Upper lobe of left lung (tissue), 6 donors: ENCODE data around the gene MSH3. TPM values are rescaled to one million over a fixed set of nuclear protein-coding genes. Genes with fewer than 3 reads are reported as not detected.
A peak's percentile ranks its signal among the peaks of the same experiment; 100 is the strongest.

Experiments
- ATAC-seq, 2 donors: fragments of 200-7000 bp; cut with Tn5 transposase; one replicate each; pipeline ENCODE4 v1.9.1; 2022; ENCODE audit warnings: mild to moderate bottlenecking in 2 of 2, moderate library complexity in 2 of 2; ENCODE audit not compliant: low FRiP score in 2 of 2
- DNase-seq, 2 donors: peaks; one replicate each; pipeline ENCODE4 v3.0.0-alpha.2; 2019 to 2020
- H3K27ac ChIP-seq, 4 donors: fragments of 200-600 bp; sonication (generic); one replicate each; pipeline ENCODE4 v1.5.1; 2016 to 2019
- H3K27me3 ChIP-seq, 4 donors: fragments of 200-600 bp; sonication (generic); one replicate each; pipeline ENCODE4 v1.5.1; 2017 to 2019
- H3K36me3 ChIP-seq, 4 donors: fragments of 200-600 bp; sonication (generic); one replicate each; pipeline ENCODE4 v1.5.1; 2016 to 2019
- H3K4me1 ChIP-seq, 4 donors: fragments of 200-600 bp; sonication (generic); one replicate each; pipeline ENCODE4 v1.5.1; 2018 to 2019
- H3K4me3 ChIP-seq, 4 donors: fragments of 200-600 bp; sonication (generic); one replicate each; pipeline ENCODE4 v1.5.1; 2017 to 2019; ENCODE audit warnings: mild to moderate bottlenecking in 2 of 4, moderate library complexity in 1 of 4
- H3K9me3 ChIP-seq, 4 donors: fragments of 200-600 bp; sonication (generic); one replicate each; pipeline ENCODE4 v1.5.1; 2018 to 2019
- CTCF ChIP-seq, 6 experiments: fragments of 450-650 bp in 4 of 6; fragments of 200-600 bp in 2 of 6; sonication (generic) in 2 of 6; IDR thresholded peaks; one replicate each; pipeline ENCODE4 v1.5.1; 2016 to 2019; ENCODE audit warnings: antibody characterized with exemption in 6 of 6
- EP300 ChIP-seq, 4 donors: sonication (generic); formaldehyde crosslinking; IDR thresholded peaks; one replicate each; pipeline ENCODE4 v1.5.1; 2017; ENCODE audit warnings: antibody characterized with exemption in 4 of 4, control low read depth in 2 of 4
- POLR2A ChIP-seq, 4 donors: fragments of 450-650 bp; IDR thresholded peaks; one replicate each; pipeline ENCODE4 v1.5.1; 2016 to 2017; ENCODE audit warnings: antibody characterized with exemption in 4 of 4, mild to moderate bottlenecking in 2 of 4
- POLR2AphosphoS5 ChIP-seq, 2 donors: sonication (generic); formaldehyde crosslinking; IDR thresholded peaks; one replicate each; pipeline ENCODE4 v1.5.1; 2017; ENCODE audit warnings: antibody characterized with exemption in 2 of 2
- WGBS, 2 donors: methylation state at CpG; one replicate each; pipeline ENCODE4 v1.1.5; 2017 to 2018; 5-methylcytosine and 5-hydroxymethylcytosine counted together
- total RNA-seq, 6 donors: library from RNA; depleted of rRNA in 4 of 6; stranded (reverse); fragments of >200 nt in 4 of 6; gene quantifications; one replicate each; pipeline versions ENCODE4 v1.1.0 to v1.2.1, GENCODE V29; 2016 to 2021
- donor health status: DM: no; HTN: no; CAD: no; lungs with moderate emphysema.
- donor health status: DM: no; HTN: yes; CAD: no; lungs with severe emphysema.

MSH3 gene
- total RNA-seq, 6 donors from 2014 or later, result 9.0 to 17.3 (median 12.5) TPM

- H3K27me3 ChIP-seq, result no peaks in the 10 kb centered on the region
- peaks cover 0 to 17% (median 0%) of the 10 kb centered on the region in 4 donors for H3K36me3 ChIP-seq
- H3K9me3 ChIP-seq, result no peaks in the 10 kb centered on the region
- H3K27ac ChIP-seq, result no peak overlapping the region
- no peaks in the 10 kb centered on the region for H3K4me1 ChIP-seq
- H3K4me3 ChIP-seq, result no peak overlapping the region
- TF ChIP-seq CTCF (IDR thresholded peaks at IDR 0.05) (peak in 3 of 6 experiments; percentile 17 to 33 (median 26)), POLR2A (IDR thresholded peaks at IDR 0.05) (no peak), POLR2AphosphoS5 (IDR thresholded peaks at IDR 0.05) (no peak)
- ATAC-seq (no peak), DNase-seq (no peak)
Observed at GRCh38 chr5:80686757-80687156, 32.3 kb downstream of the MSH3 start.

GRCh38 chr5:80688648-80689420 is 34.4 kb downstream of the MSH3 start:
- Histone ChIP-seq H3K4me1 (no peaks in the 10 kb centered on the region), H3K27ac (no peak overlapping the region), H3K27me3 (no peaks in the 10 kb centered on the region), H3K36me3 (peaks cover 0 to 3% (median 0%) of the 10 kb centered on the region in 4 donors), H3K4me3 (no peak overlapping the region), H3K9me3 (no peaks in the 10 kb centered on the region)
- TF ChIP-seq CTCF (IDR thresholded peaks at IDR 0.05) (no peak), POLR2A (IDR thresholded peaks at IDR 0.05) (no peak), POLR2AphosphoS5 (IDR thresholded peaks at IDR 0.05) (no peak), EP300 (IDR thresholded peaks at IDR 0.05) (no peak)
- ATAC-seq, result no peak
- WGBS, 2 donors, result 70 to 74% methylated on average over 4 of the region's 4 CpGs
- DNase-seq, result no peak

GRCh38 chr5:80689627-80690026 is 35.2 kb downstream of the MSH3 start:
- Histone ChIP-seq H3K9me3 (no peaks in the 10 kb centered on the region), H3K36me3 (no peaks in the 10 kb centered on the region), H3K27ac (no peak overlapping the region), H3K27me3 (no peaks in the 10 kb centered on the region), H3K4me1 (no peaks in the 10 kb centered on the region), H3K4me3 (no peak overlapping the region)
- TF ChIP-seq POLR2AphosphoS5 (IDR thresholded peaks at IDR 0.05) (no peak), CTCF (IDR thresholded peaks at IDR 0.05) (no peak), EP300 (IDR thresholded peaks at IDR 0.05) (no peak), POLR2A (IDR thresholded peaks at IDR 0.05) (no peak)
- DNase-seq (no peak), ATAC-seq (no peak)
- WGBS, 2 donors, result 72 to 83% methylated on average over 4 of the region's 4 CpGs

- no peaks in the 10 kb centered on the region for H3K27me3 ChIP-seq
- H3K4me3 ChIP-seq, result no peak overlapping the region
- TF ChIP-seq EP300 (IDR thresholded peaks at IDR 0.05), result no peak
- no peak for TF ChIP-seq CTCF (IDR thresholded peaks at IDR 0.05)
- no peak for TF ChIP-seq POLR2A (IDR thresholded peaks at IDR 0.05)
- 95 to 100% methylated on average over 3 of the region's 3 CpGs for WGBS, 2 donors
- ATAC-seq (no peak), DNase-seq (no peak)
- peaks cover 0 to 8% (median 0%) of the 10 kb centered on the region in 4 donors for H3K36me3 ChIP-seq
- H3K27ac ChIP-seq, result no peak overlapping the region
- H3K4me1 ChIP-seq, result no peaks in the 10 kb centered on the region
- no peaks in the 10 kb centered on the region for H3K9me3 ChIP-seq
Observed at GRCh38 chr5:80695666-80696065, 41.2 kb downstream of the MSH3 start.

GRCh38 chr5:80696450-80696849 is 42.0 kb downstream of the MSH3 start:
- TF ChIP-seq POLR2AphosphoS5 (IDR thresholded peaks at IDR 0.05), result no peak
- TF ChIP-seq POLR2A (IDR thresholded peaks at IDR 0.05), result no peak
- TF ChIP-seq EP300 (IDR thresholded peaks at IDR 0.05), result no peak
- TF ChIP-seq CTCF (IDR thresholded peaks at IDR 0.05), result no peak
- no peaks in the 10 kb centered on the region for H3K9me3 ChIP-seq
- H3K4me3 ChIP-seq, result no peak overlapping the region
- H3K27me3 ChIP-seq, result no peaks in the 10 kb centered on the region
- 68 to 87% methylated on average over 3 of the region's 3 CpGs for WGBS, 2 donors
- no peak for DNase-seq
- H3K36me3 ChIP-seq, result peaks cover 0 to 8% (median 0%) of the 10 kb centered on the region in 4 donors
- ATAC-seq, result no peak
- H3K27ac ChIP-seq, result no peak overlapping the region
- no peaks in the 10 kb centered on the region for H3K4me1 ChIP-seq
